ENCODE results near the gene NPLOC4.
"Not testable (repeated sequence)": the region's sequence is repeated elsewhere in the genome, so short reads cannot be mapped to it uniquely, and the experiment has no call there.

Gene NPLOC4

DNA sequence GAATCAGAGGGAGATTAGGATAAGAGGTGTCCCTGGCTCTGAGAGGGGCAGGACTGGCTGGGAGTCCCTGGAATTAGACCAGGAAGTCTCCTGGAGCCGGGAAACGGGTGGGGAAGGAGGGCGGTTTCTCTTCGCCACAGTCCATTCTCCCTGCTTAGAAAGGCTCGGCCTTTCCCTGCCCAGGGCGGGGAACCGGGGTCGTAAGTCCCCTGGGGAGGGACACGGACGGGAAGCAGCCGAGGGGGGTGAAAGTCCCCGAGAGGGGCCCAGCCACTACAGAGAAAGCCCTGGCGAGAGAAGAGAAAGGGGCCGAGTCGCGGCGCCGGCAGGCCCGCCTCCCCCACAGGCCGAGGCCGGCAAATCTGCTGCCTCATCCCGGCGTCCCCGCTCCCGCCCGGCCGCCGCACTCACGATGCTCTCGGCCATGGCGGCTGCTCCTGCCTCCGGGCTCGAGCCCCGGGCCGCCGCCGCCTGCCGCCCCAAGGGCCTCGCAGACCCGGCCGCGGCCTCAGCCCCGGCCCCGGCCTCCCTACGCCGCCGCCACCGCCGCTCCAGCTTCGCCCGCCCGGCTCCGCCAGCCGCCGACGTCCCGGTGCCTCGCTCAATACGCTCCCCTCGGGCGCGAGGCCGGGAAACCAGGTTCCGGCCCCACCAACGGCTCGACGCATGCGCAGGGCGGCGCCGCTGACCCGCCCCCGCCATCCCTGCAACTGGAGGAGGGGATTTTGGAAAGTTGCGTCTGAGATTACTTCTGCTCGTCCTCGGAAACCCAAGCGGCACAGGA lies at the start of gene NPLOC4, which contains the start of gene TSPAN10:
Gene NPLOC4 (minus strand): TSS at position 608 of the 784 bp plus-strand sequence. CDS start 182 bp downstream, at position 426.
Gene TSPAN10 (plus strand): TSS at position 692 of the 784 bp plus-strand sequence. CDS start 5,217 bp downstream, outside the sequence.
- DNase-seq: peak; percentile 76

DNA sequence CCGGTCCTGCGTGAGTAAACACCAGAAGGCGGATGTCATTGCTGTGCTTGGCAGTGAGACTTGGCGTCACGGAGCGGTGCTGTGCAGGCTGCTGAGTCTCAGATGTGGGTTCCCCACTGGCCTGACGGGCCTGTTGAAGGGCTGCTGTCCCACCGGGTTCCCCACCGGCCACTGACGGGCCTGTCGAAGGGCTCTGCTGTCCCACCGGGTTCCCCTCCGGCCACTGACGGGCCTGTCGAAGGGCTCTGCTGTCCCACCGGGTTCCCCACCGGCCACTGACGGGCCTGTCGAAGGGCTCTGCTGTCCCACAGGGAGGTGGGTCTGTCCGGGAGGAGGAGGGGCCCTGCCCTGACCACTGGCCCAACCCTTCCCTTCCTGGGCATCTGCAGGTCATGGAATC lies 49.7 kb upstream of the NPLOC4 start:
- DNase-seq: no peak

DNA sequence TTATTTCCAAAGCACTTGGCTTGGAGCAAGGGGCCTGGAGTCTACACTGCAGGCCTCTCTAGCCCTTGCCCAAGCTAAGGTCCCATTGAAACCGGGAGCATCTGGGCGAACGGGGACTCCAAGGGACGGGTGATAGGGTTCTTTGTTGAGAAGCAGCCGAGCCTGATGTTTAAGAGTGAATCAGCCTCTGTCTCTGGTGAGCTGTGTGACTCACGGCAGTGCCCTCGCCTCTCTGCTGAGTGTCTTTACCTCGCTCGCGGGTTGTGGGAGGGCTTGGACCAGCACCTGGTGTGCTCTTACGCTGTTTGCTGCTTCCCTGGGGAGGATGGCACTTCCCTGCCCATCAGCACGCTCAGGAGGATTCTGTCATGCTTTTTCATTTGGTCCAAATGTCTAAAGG lies 48.2 kb upstream of the NPLOC4 start:
- no peak for DNase-seq

DNA sequence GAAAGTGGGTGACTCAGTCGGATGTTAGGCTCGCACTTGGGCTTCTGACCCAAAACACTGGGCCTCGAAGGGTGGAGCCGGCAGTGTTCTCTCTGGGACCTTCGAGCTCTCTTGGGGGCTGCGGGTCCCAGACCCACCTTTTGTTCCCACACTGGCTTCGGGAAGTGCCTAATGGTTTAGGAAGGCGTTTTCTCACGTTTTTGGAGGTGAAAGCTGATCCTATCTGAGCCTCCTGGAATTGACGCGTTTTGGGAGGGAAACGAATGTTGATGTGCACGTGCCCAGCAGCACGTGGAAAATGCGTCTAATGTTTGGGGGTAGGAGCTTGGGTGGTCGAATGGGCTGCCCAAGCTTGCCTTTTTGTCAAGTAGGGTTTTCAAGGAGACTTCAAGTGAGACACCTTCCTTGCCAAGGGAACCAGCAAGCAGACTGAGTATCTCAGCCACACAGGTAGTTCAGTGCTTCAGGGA lies 47.6 kb upstream of the NPLOC4 start:
- no peak for DNase-seq

DNA sequence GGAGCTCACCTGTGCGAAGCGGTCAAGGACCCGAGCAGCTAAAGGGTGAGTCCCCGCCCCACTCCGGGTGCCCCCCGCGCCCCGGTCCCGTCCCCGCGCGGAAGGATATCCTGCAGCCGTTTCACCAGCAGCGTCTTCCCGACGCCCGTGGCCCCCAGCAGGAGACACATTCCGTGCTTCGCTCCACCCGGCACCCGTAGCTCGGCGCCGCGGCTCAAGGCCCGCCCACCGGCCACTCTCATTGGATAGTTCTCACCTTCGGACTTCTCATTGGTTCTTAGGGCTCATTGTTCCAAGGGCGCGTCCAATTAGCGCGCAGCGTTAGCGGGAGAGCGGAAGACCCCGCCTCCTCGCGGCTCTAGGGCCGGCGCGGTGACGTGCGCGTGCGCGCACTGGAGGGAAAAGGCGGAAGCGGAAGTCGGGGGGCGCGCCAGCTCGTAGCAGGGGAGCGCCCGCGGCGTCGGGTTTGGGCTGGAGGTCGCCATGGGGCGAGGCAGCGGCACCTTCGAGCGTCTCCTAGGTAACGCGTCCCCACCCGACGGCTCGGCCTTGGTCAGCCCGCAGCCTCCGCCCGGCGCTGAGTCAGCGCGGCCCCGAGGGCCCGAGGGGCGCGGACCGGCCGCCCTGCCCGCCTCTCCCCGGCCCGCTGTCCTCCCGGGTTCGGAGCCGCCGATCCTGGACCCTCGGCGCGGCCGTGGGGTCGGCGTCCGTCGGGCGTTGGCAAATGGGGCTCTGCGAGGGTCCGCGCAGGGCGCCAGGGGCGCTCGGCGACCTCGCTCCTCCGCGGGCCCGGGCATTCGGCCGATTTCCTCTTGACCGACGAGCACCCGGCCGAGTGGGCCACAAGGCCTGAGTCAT lies 46.9 kb upstream of the NPLOC4 start, which contains the start of the genes ARL16 and HGS:
Gene ARL16 (minus strand): TSS at position 214 of the 858 bp plus-strand sequence. CDS start 44 bp downstream, at position 170.
Gene HGS (plus strand): TSS at position 428 of the 858 bp plus-strand sequence. CDS start 56 bp downstream, at position 484.
- DNase-seq: peak; percentile 98

DNA sequence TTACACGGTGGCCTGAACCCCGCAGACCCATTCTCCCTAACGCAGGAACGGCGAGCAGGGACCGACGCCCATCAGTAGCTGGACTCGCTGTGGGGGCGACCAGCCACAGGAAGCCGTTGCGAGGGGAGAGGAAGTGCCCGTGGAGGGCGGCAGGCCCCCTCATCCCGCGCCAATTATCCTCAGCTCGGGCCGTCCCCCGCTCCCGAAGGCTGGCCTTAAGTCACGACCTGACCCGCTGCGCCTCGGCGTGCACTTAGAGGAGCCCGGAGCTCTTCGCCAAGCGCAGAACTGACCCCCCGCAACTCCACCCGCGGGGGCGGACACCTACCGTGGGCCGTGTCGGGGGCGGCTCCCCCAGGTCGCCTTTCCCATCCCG lies 46.3 kb upstream of the NPLOC4 start:
- no peak for DNase-seq

DNA sequence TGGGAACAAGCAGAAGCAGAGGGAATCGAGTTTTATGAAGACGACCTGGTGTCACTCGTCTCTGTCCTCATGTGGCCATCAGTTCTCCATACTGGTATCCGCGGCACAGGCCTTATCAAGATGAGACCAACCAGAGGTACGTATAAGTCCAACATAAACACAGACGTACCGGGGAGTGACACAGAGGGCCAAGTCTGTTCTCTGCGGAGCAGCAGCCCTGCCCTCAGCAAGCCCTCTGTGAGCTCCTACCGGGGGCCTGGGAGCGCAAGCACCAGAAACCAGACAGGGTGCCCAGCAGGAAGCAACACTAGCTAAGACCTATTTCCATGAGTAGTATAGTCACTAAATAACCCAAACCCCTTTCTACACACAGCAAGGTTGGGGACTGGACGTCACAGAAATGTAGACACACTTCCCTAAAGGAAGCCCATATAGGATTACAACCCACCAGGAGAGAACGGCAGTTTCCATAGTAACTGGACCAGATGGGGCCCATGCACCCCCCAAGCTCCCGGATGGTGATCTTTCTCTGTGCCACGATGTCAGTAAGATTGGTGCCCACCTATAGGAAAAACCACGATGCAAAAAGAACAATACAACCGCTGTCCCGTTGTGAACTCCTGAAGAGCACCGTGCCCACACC lies 45.8 kb upstream of the NPLOC4 start:
- peak; percentile 25 for DNase-seq

DNA sequence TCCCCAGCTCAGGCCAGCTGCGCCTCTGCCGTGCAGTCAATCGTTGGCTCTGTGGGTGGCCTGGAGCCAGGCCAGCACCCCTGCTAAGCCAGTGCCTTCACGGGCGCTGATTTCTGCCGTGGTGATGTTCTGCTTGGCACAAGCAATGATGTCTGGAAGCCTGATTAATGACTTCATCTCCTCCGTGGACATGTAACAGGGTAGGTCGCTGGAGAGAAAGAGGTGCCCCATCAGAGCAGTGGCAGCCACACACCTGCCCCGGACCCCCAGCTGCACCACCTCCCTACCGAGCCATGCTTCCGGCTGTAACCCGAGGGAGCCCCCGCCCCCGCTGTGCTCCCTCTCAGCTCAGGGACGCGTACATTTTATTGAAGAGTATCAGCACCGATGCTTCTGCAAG lies 44.8 kb upstream of the NPLOC4 start:
- peak; percentile 87 for DNase-seq

DNA sequence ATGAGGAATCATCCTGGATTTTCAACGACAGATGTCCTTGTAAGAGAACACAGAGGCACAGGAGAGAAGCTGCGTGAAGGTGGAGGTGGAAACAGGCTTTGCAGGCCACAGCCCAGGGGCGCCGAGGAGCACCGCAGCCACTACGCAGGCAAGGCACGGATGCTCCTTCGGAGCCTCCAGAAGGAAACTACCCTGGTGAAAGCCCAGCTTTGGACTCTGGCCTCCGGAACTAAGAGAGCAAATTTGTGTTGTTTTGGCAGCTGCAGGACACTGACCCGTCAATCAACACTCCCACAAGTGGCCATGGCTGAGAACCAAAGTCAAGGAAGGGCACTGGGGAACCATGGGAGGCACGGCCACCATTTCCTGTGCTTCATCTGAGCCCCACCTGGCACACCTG lies 43.2 kb upstream of the NPLOC4 start:
- no peak for DNase-seq

DNA sequence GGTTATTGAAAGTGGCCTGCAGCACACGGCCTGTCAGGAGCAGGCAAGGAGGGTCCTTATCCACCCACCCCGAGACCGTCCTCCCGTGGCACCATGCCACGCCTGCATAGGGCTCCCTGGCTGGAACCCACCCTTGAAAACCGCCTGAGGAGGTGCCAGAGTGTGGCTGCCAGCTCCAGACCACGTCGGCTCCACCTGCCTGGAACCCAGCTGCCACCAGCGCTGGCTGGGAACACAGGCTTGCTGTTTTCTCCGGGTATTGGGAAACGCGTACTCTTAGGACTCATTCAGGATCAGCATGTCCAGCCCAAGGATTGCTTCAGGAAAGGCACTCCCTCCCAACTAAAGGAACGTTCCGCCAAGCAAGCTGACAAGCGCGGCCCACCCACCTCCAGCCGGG lies 40.0 kb upstream of the NPLOC4 start:
- DNase-seq: no peak

DNA sequence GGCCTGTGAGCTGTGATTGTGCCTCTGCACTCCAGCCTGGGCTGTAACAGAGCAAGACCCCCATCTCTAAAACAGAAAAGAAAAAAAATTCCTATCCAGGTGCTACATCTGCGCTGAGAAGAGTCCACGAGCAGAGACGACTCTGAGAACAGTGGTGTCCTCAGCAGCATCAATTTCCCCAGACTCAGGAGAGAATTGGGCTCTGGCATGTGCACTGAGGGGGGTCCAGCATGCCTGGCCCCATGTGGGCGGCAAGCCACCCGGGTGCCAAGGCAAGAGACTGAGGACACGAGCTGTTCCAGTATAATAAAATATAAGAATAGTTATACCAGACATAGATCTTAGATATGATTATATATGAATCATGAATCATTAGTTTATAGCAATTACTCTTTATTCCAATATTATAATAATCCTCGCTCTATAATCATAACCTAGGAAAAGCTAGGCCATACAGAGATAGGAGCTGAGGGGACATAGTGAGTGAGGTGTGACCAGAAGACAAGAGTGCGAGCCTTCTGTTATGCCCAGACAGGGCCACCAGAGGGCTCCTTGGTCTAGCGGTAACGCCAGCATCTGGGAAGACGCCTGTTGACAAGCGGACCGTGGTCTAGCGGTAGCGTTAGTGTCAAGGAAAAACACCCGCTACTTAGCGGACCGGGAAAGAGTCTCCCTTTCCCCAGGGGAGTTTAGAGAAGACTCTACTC lies 38.8 kb upstream of the NPLOC4 start:
- not testable (repeated sequence) for DNase-seq

DNA sequence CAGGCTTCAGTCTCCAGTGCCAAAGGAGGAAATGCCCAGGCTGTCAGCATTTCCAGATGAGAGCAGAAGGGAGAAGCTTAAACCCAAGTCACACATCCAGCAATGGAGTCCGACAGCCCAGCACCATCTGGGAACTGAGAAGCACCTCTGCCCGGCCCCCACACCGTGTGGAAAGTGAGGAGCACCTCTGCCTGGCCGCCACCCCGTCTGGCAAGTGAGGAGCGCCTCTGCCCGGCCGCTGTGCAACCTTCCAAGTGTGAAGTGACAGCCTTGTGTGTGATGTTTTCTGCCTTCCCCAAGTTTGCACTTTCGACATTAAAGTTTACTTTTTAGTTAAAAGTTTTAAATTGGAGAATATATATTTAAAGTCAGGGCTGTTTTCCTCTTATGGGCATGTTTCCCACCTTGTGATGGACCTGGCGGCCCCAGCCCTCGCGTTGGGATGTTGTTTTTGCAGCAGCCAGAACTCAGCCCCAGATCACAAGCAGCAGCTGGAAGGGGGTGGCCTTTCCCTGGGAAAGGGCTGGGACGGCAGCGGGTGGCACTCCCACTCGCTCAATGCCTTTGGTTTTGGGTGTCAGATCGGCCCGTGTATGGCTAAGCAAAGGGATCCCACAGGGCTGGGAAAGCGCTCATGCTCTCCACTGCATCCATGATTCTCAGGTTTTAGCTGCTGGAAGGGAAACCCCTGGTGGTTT lies 36.8 kb upstream of the NPLOC4 start:
- no peak for DNase-seq

DNA sequence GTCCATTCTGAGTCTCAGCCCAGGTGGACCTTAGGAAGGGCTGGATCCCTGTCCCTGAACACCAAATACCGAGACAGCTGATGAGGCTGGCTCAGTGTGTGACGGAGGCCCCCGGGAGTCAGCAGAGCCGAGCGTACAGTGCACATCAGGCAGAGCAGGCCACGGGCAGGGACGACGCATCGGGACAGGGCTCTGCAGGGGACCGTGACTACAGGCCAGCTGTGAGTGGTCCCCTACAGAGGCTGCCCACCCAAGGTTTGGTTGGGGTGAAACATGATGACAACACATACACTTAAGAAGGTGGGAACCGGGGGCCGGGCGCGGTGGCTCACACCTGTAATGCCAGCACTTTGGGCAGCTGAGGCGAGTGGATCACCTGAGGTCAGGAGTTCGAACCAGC lies 36.0 kb upstream of the NPLOC4 start:
- no peak for DNase-seq

DNA sequence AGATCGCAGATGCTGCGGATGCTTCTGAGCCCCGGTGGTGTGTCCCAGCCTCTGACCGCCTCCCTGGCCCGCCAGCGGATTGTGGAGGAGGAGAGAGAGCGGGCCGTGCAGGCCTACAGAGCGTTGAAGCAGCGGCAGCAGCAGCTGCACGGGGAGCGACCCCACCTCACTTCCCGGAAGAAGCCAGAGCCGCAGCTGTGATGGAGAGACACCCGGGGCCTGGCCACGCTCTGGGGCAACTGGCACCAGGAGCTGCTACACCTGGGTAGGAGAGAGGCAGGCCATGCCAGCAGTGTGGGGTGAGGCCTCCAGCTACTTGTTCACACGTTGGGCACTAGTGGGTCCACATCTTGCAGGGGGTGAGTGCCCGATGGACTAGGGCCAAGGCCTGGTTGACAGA lies 35.6 kb upstream of the NPLOC4 start:
- no peak for DNase-seq

DNA sequence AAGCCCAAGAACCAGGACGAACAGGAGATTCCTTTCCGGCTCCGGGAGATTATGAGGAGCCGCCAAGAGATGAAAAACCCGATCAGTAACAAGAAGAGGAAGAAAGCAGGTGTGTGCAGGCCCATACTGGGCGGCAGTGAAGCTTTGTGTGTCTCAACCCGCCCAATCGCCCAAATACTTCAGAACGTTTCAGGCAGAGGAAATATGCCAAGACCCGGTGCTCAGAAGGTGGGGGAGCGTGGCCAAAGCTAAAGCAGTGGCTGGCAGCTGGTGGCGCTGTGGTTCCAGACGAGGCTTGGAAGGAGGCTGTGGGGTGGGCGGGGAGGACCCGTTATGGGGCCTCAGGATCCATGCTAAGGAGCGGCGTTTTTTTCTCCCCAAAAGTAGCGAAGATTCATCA lies 30.8 kb upstream of the NPLOC4 start:
- no peak for DNase-seq

DNA sequence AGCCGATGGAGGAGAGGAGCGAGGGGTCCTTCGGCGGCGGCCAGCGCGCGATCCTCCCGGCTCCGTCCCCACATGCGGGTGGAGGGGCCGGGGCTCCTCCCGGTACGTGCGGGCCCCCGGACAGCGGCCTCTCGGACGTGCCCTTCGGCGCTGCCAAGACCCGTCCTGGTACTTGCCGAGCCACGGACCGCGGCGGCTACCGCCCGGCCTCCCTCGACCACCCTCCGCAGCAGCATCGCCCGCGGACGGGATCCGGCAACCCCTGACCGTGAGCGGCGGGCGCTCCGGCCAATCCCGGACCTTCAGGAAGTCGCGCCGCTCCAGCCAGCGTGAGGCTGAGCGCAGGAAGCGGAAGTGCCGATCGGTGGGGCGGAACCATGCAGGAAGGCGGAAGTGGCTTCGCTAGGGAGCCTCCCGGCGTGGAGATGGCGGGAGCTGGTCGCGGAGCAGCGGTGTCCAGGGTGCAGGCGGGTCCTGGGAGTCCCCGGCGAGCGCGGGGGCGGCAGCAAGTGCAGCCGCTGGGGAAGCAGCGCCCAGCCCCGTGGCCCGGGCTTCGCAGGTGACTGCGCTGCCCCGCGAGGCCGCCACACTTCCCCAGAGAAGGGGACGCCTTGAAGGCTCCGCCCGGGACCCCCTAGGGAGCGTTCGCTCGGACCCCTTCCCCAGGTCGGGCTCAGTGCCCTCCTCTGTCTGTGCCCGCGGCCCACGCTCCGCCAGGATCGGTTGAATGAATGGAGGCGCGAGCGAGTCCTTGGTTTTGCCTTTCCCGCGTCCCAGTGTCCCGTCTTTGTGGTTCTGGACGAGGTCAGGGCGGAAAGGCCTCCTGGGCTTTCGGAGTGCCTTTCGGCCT lies 29.7 kb upstream of the NPLOC4 start, which contains the start of the genes CCDC137 and OXLD1:
Gene CCDC137 (plus strand): TSS at position 396 of the 850 bp plus-strand sequence. CDS start 30 bp downstream, at position 426.
Gene OXLD1 (minus strand): TSS at position 264 of the 850 bp plus-strand sequence. CDS start 28 bp downstream, at position 236.
- peak; percentile 96 for DNase-seq

DNA sequence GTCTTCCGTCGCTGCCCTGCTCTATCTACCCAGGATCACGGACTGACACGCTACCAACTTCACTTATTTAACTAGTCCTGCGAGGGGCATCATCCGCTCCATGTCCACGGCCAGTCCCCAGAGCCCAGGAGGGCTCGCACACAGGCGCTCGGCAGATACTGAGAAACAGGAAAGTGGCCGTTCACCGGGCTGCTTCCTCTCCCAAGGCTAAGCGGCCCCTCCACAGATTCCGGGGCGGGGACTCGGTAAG lies 29.1 kb upstream of the NPLOC4 start:
- no peak for DNase-seq

DNA sequence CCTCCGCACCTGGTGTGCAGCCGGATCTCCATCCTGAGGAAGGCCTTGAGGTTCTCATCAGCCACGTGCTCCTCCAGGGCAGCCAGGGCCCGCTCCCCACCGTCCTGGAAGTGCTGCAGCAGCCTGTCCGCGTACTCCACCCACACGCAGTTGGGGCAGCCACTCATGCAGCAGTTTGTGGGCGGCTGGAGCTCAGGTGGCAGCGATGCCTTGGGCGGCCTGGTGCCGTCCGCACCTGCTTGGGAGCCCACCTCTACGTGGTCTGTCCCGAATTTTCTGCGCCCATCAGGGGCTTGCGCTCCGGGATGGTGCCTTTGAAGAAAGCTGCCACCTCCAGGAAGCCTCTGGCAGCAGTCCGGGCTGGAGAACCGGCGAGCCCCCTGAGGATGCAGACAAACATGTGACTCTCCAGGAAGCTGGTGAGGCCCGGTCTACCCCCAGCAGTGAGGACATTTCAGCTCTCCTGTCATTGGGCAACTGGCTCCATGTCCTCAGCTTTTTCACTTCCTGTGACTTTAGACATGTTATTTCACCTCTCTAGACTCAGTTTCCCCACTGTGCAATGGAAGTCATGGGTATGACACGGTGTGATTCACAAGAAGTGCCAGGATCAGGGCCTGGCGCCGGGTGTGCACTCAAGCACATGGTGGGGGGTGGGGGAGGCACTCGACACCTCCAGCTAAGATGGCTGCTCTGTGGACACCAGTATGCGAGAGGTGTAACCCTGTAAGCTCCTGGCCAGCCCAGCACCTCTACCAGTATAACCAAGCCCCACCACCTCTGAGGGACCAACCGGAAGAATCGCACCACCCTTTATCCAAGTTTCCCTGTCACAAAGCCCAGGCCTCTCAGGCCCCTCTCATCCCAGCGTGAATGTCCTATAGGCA lies 28.5 kb upstream of the NPLOC4 start:
- DNase-seq: peak; percentile 63

DNA sequence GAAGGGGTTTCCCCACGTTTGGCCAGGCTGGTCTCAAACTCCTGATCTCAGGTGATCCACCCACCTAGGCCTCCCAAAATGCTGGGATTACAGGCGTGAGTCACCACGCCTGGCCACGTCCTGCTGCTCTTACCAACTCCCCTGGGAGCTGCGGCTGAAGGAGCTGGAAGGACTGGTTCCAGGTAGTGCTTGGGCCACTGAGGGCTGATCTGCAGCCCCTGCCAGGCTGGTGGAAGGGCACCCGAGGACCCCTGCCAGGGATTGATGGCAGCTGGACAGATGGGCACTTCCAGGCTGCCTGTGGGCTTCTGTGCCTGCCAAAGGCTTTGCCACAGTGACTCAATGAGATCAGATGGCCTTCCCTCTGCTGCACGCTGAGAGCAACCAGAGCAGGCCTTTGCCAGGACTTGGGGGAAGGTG lies 27.1 kb upstream of the NPLOC4 start:
- no peak for DNase-seq

DNA sequence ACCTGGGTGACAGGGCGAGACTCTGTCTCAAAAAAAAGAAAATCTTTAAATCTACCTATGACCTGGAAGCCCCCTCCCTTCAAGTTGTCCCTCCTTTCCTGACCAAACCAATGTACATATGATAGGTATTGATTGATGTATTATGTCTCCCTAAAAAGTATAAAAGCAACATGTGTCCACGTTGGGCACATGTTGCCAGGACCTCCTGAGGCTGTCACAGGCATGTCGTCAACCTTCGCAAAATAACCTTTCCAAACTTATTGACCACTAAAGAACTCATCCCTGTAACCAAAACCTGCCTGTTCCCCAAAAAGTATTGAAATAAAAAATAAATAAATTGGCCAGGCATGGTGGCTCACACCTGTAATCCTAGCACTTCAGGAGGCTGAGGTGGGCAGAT lies 25.1 kb upstream of the NPLOC4 start:
- no peak for DNase-seq
